Activated T-helper 1 cell treated with anti-CD3 and anti-CD28 coated beads, Interleukin-2, amount 50 U/mL, for 16 hours (primary cell): ENCODE data around the gene ZNF441.
"Not testable (repeated sequence)": the region's sequence is repeated elsewhere in the genome, so short reads cannot be mapped to it uniquely, and the experiment has no call there.

Source experiments
- DNase-seq, 2 donors: peaks; one replicate each; pipeline ENCODE4 v3.0.0-alpha.2; 2020; ENCODE audit warnings: low read depth in 1 of 2, low spot score in 1 of 2

ZNF441 gene

DNA sequence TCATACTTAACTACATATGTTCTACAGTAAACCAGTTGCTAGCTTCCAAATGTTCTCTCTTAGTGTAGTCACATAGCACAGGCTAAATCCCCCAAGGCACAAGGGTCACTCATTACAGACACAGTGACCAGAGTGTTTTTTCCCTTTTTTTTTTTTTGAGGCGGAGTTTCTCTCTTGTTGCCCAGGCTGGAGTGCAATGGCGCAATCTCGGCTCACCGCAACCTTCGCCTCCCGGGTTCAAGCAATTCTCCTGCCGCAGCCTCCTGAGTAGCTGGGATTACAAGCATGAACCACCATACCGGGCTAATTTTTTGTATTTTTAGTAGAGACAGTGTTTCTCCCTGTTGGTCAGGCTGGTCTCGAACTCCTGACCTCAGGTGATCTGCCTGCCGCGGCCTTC, 9.9 kb downstream of the ZNF441 start:
- DNase-seq, result not testable (repeated sequence)

DNA sequence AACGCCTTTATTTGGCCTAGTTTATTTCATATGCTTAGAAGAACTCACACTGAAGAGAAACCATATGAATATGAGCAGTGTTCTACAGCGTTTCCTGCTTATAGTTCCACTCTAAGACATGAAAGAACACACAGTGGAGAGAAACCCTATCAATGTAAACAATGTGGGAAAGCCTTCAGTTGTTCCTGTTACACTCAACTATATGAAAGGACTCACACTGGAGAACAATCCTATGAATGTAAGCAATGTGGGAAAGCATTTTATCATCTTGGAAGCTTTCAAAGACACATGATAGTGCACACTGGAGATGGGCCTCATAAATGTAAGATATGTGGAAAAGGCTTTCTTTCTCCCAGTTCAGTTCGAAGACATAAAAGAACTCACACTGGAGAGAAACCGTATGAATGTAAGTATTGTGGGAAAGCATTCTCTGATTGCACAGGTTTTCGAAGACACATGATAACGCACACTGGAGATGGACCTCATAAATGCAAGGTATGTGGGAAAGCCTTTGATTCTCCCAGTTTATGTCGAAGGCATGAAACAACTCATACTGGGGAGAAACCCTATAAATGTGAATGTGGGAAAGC, 13.7 kb downstream of the ZNF441 start:
- DNase-seq, result no peak

DNA sequence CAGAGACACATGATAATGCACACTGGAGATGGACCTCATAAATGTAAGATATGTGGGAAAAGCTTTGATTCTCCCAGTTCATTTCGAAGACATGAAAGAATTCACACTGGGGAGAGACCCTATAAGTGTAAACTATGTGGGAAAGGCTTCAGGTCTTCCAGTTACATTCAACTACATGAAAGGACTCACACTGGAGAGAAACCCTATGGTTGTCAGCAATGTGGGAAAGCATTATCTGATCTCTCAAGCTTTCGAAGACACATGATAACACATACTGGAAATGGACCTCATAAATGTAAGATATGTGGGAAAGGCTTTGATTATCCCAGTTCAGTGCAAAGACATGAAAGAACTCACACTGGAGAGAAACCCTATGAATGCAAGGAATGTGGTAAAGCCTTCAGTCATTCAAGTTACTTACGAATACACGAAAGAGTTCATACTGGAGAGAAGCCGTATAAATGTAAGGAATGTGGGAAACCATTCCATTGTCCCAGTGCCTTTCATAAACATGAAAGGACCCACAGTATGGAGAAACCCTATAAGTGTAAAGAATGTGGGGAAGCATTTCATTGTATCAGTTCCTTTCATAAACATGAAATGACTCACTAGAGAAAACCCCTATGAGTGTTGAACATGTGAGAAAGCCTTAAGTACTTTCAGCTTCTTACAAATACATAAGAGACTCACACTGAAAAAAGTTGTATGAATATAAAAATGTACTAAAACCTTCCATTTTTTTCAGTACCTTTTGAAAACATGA, 14.7 kb downstream of the ZNF441 start:
- DNase-seq, result no peak

DNA sequence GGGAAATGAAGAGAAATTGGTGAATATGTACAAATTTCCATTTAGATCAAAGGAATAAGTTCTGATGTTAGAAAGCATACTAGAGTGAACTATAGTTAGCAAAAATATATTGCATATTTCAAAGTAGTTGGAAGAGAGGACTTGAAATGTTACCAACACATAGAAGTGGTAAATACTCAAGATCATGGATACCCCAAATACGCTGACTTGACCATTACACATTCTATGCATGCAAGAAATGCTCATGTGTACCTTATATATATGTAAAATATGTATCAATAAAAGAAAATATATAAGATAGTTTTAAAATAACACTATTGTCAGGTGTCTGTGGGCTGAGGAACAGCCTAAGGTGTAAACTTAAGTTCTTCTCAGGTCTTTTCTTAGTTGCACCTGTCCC, 17.0 kb downstream of the ZNF441 start:
- DNase-seq, result no peak

DNA sequence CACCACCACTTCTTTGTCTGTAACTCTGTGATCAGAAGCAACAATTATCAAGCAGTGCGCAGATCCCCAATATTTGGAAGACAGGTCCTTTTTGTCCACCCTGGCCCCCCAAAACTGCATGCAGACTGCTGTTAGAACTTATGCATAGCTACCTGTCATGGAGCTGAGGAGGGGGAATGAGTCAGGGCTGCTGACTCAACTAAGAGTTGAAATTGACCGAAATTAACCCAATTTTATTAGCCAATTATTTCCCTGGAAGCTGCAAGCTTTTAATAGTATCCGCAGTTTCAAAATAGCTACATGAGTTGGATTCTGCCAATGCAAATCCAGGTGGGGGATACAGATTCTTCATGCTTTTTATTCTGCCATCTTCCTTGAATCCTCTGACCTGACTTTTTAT, 17.6 kb downstream of the ZNF441 start:
- no peak for DNase-seq

DNA sequence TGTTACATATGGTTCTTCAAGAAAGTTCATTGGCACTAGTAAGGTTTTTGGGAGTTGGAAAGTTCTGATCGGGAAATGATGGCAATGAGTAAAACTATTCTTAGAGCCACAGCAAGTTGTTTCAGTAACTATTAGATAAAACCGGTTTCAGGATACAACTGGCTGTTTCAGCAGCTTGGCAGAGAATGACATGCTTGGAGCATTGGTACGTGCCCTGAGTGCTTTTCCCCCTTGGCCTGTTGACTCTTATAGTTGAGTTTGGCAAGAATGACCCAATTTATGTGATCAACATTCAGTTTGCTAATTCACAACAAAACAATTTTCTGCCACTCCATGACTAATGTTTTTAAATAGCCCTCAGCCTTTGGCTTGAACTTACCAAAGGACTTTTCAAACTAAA, 20.7 kb downstream of the ZNF441 start:
- DNase-seq, result no peak

DNA sequence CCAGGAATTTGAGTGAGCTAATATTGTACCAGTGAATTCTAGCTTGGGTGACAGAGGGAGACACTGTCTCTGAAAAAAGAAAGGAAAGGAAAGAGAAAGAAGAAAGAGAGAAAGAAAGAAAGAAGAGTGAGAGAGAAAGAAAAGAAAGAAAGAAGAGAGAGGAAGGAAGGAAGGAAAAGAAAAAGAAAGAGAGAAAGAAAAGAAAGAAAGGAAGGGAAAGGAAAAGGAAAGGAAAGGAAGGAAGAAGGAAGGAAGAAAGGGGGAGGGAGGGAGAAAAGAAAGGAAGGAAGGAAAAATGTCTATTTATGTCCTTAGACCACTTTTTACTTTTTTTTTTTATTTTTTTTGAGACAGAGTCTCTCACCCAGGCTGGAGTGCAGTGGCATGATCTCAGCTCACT, 26.1 kb downstream of the ZNF441 start:
- DNase-seq, result no peak

DNA sequence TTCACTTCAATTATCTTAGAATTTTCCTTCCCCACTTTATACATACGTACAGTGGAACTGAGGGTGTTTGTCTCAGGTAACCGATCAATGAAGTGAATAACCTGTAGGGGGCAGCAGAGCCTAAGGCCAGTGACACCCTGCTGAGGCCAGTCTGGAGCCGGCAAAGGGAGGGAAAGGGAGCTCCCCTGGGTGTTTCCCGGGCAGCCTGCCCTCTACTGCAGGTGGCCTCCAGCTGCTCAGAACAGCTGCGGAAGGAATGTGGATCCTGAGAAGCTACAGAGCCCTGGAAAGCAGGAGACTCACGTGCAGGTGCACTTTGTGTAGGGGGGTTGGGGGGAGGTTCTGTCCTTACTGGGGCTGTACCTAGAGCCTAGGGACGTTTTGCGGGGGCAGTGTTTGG, 30.7 kb downstream of the ZNF441 start:
- peak; percentile 36 to 53 for DNase-seq

DNA sequence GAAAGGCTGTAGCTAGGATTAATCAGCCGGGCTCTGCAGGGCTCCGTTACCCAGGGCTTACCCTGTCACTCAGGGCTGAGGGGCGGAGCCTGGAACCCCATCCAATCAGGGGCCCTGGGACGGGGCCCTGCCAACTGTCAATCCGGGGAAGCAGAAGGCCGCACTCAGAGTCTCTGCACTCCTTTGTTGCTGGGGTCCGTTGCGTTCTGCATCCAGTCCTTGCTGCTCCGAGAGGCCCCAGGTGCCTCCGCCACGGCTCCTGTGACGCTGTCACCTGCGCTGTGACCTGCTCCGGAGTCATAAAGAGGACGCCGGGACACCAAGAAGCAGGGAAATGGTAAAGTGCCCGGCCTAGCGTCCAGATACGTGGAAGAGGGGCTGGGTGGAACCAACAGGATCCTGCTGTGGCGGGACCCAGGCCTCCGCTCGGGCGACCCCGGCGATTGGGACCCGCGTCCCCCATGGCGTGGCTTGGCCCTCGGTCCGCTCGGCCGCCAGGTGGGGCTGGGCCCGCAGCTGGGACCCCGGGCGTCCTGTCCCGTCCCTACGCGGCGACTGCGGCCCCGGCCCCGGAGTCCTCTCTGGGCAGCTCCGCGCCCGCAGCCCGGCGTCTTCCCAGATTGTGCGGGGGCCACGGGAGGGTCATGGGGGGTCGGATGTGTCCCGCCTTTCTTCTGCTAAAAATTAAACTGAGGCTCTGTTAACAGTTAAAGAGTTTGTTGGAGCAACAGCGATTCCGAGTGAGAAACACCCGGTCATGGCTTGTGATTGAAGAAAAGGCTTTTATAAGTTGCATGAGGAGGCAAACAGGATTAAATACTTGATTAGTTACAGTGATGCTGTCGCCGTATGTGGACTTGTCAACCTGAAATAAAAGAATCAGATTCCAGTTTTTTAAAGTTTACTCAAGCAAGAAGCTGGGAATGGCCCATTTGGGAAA, 31.9 kb downstream of the ZNF441 start, which contains the start of gene ZNF491:
Gene ZNF491, plus strand, starts transcription at position 133 of the 940 bp plus-strand sequence. CDS start 7,431 bp downstream, outside the sequence.
- peak; percentile 61 to 67 for DNase-seq

DNA sequence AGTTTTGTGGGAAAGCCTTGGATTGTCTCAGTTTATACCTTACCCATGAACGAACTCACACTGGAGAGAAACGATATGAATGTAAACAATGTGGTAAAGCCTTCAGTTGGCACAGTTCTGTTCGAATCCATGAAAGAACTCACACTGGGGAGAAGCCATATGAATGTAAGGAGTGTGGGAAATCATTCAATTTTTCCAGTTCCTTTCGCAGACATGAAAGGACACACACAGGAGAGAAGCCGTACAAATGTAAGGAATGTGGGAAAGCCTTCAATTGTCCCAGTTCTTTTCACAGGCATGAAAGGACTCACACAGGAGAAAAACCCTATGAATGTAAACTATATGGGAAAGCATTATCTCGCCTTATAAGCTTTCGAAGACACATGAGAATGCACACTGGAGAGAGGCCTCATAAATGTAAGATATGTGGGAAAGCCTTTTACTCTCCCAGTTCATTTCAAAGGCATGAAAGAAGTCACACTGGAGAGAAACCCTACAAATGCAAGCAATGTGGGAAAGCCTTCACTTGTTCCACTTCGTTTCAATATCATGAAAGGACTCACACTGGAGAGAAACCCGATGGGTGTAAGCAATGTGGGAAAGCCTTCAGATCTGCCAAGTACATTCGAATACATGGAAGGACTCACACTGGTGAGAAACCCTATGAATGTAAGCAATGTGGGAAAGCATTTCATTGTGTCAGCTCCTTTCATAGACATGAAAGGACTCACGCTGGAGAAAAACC, 39.7 kb downstream of the ZNF441 start:
- DNase-seq, result no peak

DNA sequence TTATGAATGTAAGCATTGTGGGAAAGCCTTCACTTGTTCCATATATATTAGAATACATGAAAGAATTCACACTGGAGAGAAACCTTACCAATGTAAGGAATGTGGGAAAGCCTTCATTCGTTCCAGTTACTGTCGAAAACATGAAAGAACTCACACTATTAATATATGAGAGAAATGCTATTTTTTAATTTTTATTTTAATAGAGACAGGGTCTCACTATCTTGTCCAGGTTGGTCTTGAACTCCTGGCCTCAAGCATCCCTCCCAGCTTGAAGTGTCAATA, 40.2 kb downstream of the ZNF441 start:
- DNase-seq, result no peak

DNA sequence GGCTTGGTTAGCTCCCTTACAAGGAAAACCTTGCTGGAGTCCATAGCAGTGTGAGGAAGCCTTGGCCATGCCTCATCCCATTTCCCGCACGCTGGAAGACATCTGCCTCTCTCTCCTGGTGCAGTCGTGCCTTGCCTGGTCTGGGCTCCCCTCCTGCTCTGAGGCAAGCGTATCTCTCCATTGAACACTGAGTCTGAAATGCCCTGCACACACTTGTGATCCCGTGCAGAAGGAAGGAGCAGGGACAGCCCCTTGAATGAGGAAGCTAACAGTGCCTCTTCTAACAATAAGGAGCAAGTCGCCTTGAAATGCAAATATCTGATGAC, 46.9 kb downstream of the ZNF441 start:
- no peak for DNase-seq

DNA sequence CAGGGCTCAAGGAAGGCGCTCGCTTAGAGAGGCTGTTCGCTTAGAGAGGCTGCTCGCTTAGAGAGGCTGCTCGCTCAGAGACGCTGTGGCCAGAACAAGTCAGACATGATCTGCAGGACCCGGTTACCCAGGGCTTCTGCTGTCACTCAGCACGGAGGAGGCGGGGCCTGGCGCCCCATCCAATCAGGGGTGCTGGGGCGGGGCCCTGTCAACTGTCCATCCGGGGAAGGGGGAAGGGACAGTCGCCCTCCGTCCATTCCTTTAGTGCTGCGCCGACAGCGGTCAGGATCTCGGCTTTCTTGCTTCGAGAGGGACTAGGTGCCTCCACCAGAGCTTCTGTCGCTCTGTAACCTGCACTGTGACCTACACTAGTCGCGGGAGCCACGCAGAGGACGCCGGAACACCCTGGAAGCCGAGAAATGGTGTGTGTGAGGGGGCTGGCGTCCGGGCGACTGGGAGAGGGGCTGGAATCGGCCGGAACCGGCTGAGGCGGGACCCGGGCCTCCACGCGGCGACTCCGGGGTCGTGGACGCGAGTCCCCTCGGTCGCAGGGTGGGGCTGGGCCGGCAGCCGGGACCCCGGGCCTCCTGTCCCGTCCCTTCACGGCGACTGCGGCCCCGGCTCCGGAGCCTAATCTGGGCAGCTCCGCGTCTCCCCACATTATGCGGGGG, 47.4 kb downstream of the ZNF441 start, which contains the start of gene ZNF440:
Gene ZNF440, plus strand, starts transcription at position 245 of the 671 bp plus-strand sequence. Its CDS starts 175 bp downstream, at position 420.
- peak; percentile 68 to 70 for DNase-seq

DNA sequence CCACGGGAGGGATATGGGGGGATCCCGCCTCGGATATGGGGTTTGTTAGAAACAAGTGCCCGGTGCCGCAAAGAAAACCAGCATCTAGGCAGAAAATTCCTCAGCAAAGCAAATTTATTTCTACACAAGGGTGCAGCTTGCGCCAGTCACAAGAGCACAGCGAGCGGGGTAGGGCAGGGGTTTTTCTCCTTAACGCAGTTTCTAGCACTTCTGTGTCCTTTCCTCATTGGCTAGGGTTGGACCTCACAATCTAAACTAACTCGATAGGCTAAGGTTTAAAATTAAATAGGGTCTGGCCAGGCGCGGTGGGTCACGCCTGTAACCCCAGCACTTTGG, 47.9 kb downstream of the ZNF441 start:
- no peak for DNase-seq

DNA sequence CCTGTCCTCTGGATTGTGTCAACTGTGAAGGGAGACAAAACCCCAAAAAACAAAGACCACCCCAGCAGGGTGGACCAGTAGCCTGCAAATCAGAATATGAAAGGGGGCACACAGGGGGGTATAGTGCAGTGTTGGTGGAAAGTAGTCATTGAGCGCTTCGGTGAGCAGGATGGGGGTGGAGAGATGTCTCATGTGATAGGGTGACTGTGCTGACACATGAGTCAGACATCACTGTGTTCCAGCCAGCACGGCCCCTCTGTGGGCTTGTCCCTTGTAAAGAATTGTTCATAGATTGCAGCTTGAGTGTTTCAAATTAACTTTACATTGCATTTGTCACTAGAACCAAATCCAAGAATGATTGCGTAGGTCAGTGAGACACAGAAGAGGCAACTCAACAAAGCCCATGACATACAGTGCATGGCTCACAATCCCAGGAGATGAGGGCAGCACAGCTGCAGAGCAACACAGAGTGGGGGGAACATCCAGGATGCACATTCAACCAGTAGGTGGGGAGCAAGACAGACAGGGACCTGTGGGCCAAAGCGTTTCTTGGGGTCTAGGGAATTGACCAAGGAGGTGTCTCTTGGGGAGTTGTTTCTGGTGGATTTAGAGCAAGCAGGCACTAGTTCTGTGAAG, 54.8 kb downstream of the ZNF441 start:
- DNase-seq, result no peak

DNA sequence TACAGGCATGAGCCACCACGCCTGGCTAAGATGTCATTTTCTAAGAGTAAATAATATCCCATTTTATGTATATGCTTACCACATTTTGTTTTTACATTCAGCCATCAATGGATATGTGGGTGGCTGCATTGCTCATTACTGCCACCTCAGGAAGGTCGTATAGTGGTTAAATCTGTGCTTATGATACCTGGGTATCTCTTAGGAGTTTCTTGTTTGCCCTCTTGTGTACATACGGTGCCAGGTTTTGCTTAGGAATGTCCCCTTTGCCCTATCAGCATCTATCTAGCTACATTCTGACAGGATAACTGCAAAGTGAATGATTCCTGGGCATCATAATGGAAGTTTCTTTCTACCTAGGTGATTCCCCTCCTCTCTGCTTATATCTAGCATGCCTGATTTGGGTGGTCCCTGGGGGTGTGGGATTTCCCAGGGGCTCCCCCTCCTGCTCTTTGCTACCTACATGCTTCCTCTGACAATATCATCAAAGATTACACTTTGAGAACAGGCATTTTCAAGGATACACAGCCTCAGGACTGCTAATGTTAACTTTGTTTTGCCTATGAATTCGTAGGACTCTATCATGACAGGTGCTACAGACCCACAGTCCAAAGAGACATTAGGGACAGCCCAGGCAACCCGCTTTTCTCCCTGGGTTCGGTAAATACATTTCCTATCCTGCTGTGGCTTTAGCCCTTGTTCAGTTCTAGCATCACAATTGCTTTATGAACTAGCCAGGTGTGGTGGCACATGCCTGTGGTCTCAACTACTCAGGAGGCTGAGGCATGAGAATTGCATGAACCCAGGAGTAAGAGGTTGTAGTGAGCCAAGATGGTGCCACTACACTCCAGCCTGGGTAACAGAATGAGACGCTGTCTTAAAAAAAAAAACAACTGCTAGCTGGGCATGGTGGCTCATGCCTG, 62.4 kb downstream of the ZNF441 start:
- DNase-seq, result not testable (repeated sequence)

DNA sequence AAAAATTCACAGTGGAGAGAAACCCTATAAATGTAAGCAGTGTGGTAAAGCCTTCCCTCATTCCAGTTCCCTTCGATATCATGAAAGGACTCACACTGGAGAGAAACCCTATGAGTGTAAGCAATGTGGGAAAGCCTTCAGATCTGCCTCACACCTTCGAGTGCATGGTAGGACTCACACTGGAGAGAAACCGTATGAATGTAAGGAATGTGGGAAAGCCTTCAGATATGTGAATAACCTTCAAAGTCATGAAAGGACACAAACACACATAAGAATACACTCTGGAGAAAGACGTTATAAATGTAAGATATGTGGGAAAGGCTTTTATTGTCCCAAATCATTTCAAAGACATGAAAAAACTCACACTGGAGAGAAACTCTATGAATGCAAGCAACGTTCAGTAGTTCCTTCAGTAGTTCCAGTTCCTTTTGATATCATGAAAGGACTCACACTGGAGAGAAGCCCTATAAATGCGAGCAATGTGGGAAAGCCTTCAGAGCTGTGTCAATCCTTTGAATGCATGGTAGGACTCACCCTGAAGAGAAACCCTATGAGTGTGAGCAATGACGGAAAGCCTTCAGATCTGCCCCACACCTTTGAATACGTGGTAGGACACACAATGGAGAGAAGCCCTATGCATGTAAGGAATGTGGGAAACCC, 65.6 kb downstream of the ZNF441 start:
- DNase-seq, result no peak

DNA sequence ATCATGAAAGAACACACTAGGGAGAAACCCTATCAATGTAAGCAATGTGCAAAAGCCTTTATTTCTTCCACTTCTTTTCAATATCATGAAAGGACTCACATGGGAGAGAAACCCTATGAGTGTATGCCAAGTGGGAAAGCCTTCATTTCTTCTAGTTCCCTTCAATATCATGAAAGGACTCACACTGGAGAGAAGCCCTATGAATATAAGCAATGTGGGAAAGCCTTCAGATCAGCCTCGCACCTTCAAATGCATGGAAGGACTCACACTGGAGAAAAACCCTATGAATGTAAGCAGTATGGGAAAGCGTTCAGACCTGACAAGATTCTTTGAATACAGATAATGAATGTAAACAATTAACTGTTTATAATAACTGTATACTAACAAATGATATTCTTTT, 66.7 kb downstream of the ZNF441 start:
- no peak for DNase-seq
